C4-2B (cell line): ENCODE results near the gene HERC2.

ENCODE experiments used
- ZFX ChIP-seq: fragments of 450-650 bp; IDR thresholded peaks from 2 replicates; pipeline ENCODE4 v1.6.1; 2017
- TF ChIP-seq, protein P1 (sequence below): fragments of 450-650 bp; conservative IDR thresholded peaks from 2 replicates; pipeline ENCODE4 v1.5.1; 2017; ENCODE audit warnings: mild to moderate bottlenecking

DNA sequence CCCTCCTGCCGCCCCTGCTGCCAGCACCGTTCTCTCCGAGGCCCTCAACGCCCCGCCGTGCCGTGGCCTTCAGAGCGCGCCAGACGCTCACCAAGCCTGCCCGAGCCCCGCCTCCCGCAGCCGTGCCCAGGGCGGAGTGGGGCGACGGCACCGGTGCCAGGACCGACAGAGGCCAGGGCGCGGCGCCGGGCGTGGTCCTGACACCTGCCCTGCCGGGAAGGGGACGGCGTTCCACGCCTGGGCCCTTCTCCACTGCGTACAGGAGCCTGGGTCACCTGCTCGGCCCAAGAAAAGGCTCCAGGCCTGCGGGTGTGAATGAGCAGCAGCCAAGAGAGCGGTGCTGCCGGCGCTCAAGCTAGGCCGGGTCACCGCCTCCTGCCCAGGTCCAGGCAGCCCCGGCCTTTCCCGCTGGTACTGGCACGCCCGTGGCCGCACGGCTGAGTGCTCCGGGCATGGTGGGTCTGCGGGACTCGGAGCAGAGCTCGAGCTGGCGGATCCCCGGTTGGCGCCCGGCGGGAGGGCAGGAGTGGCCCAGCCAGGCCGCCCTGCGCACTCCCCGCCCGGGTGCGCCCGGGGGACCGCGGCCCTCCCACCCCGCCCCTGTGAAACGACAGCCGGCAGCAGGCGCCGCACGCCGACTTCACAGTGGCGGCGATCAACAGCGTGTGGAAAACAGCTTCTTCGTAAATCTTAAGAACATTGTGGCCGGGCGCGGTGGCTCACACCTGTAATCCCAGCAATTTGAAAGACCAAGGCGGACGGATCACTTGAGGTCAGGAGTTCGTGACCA is 227.1 kb downstream of the HERC2 start:
- TF ChIP-seq, protein P1, sequence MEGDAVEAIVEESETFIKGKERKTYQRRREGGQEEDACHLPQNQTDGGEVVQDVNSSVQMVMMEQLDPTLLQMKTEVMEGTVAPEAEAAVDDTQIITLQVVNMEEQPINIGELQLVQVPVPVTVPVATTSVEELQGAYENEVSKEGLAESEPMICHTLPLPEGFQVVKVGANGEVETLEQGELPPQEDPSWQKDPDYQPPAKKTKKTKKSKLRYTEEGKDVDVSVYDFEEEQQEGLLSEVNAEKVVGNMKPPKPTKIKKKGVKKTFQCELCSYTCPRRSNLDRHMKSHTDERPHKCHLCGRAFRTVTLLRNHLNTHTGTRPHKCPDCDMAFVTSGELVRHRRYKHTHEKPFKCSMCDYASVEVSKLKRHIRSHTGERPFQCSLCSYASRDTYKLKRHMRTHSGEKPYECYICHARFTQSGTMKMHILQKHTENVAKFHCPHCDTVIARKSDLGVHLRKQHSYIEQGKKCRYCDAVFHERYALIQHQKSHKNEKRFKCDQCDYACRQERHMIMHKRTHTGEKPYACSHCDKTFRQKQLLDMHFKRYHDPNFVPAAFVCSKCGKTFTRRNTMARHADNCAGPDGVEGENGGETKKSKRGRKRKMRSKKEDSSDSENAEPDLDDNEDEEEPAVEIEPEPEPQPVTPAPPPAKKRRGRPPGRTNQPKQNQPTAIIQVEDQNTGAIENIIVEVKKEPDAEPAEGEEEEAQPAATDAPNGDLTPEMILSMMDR, result no peak
- TF ChIP-seq ZFX, result no peak
